Non-pigmented ciliary epithelial cell (primary cell): Measurements from ENCODE around the gene PYROXD2.

Source experiments
- DNase-seq: peaks from one replicate; pipeline ENCODE4 v3.0.0-alpha.2; 2010; ENCODE audit warnings: low read depth

PYROXD2 gene

DNA sequence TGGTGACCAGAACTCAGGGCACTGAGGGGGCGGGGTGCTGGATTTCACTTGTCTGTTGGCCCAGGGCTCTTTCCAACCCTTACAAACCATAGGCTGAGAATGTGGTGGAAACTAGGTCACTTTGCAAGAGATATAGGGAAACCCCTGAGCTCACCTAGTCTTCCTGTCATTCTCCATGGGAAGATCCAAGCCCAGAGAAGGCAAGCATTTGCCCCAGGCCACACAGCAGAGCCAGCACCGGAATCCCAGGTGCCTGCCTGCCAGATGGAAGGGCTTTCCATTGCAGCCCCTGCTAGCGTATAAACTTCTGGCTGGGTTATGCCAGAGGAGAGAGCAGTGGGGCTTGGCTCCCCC is 427 bp downstream of the PYROXD2 start:
- DNase-seq: no peak

DNA sequence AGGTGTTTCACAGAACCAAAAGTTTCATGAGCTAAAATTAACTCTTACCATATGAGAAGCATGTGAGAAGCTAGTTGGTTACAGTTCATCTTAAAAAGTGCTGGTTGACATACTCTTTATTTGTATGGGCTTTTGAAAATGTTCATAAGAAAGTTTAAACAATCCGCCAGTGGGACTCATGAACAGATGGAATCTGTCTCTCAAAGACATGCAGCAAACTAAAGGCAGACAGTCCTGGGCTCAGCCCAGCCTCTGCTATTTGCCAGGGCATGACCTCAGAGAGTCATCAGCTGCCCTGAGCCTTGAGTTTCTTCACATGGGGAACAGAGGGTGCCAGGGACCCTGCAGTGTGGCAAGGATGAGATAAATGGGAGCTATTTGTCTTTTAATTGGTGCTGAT is 3.2 kb downstream of the PYROXD2 start:
- no peak for DNase-seq

DNA sequence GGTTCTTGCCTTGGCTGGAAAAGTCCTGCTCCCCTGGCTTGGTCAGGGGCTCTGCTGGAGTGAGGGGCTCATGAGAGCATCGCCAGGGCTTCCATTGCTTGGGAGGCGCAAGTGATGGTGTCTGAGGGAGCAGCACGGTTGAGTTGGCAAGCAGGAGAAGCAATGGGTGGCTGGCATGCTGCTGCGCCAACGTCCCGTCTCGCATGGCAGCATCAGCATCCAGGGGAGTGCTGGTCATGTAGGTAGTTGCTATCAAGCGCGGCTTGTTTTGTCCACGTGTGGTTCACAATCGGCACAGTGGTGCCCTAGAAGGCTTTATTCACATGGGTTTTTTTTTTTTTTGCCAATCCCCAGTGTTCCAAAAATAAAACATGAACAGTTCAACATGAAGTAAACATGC is 3.8 kb downstream of the PYROXD2 start:
- no peak for DNase-seq

DNA sequence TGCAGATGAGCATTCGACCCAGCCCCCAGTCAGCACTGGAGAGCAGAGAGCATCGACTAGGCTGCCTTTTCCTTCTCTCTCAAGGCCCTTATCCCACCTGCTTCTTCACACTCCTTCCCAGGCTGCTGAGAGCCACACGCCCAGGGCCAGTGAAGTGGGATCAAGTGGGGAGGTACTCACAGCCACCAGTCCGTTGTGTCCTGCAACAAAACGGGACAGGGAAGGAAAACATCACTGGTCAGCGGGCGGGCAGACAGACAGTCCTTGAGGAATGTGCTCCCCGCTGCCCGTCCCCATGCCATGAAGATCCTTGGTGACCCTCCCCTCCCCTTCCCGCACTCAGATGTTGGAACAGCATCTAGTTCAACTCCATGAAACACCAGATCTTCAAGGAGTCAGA is 4.2 kb downstream of the PYROXD2 start:
- no peak for DNase-seq

DNA sequence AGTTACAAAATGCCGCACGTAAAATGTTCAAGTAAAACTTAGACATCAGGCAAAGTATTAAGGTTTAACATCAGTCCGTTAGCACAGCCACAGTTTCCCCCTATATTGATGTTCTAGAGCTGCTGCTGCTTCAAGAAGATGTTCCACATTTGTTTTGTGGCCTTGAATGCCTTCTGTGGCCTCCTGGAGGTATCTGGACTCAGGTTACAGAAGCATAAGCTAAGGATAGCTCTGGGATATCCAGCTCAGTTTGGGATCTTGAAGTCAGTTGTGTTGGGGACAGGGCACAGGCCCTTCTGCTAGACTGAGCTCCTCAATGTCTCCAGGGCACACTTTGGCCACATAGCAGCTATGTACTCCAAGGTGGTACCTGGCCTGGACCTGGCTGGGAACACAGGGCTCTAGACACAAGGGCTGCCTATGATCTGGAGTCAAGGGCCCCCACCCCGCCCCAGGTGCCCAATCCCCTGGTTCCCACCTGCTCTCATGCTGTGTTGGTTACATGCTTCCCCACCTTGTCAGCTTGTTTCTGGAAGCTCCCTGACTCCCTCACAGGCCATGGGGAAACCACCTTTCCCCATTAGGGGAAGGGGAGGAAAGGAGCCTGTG is 4.7 kb downstream of the PYROXD2 start:
- DNase-seq: no peak

DNA sequence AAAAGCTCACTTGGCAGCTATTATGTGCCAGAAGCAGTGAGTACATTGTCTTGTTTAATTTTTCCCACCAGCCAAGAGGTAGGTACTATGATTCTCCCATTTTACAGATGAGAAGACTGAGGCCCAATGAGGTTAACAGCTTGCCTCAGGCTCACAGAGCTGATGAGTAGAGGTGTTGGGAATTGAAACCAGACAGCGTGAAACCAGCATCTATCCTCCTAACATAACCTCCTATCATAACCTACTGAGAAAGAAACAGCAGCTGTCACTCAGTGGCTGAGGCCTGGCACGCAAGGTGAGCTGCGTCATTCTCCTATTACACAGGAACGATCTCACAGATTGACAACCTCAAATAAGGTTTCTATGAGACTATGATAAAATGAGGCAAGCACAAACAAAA is 6.2 kb downstream of the PYROXD2 start:
- no peak for DNase-seq

DNA sequence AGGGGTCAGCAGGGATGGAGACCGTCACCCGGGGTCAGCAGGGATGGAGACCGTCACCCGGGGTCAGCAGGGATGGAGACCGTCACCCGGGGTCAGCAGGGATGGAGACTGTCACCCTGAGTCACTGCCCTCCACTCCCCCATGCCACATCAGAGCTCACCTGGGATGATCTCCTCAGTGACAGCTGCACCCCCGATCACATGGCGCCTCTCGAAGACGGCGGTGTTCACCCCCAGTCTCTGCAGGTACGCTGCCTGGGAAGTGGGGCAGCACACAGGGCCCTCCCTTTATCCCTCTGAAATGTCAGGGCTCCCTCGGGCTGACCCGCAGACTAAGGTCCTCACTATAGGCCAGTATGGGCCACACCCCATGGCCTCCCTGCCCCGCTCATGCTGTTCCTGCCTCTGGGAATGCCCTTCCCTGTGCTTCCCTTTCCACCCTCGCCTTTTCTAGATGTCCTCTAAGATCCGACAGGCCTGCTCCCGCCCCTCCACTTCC is 7.2 kb downstream of the PYROXD2 start:
- no peak for DNase-seq

DNA sequence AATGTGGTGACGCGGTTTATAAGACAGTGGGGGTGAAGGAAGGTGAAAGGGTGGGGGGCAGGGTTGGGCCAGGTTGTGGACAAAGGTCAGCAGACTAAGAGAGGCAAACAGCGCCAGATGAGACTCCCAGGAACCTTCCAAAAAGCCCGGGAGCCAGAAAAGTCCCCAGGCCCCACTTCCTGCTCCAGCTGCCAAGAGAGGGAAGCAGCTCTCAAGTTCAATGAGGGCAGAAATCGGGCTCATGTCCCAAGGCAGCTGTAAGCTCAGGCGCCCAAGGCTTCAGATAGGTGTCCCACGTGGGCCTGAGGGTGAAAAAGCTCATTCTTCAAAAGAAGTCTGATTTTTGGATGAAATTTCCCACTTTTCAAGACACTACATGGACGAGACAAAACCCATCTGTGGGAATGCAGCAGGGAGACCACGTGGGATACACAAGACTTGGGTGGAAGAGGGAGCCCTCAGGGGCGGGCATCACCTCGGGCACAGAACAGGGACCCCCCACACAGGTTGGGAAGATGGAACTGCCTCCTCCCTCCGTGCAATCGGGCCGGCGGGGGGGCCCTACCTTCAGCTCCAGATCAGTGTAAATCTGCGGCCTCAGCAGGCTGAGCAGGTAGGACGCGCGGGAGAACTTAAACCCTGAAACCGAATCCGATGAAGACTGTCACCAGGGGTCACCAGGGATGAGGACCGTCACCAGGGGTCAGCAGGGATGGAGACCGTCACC is 7.8 kb downstream of the PYROXD2 start:
- no peak for DNase-seq

DNA sequence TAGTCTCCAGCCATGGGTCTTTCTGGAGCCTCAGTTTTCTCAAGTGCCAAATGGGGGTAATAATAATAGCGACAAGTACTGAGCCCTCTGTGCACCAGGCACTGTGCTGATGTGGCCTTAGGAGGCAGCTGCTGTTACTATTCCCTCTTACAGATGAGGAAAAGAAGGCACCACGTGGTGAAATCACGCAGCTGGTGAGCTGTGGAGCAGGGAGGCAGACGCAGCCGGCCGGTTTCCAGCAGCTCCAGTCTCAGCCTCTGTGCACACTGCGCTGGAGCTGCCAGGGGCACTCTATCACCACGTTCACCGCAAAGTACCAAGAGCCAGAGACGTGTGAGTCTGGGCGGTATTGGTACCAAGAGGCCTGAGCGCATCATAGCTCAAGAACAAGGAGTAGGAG is 9.6 kb downstream of the PYROXD2 start:
- no peak for DNase-seq

DNA sequence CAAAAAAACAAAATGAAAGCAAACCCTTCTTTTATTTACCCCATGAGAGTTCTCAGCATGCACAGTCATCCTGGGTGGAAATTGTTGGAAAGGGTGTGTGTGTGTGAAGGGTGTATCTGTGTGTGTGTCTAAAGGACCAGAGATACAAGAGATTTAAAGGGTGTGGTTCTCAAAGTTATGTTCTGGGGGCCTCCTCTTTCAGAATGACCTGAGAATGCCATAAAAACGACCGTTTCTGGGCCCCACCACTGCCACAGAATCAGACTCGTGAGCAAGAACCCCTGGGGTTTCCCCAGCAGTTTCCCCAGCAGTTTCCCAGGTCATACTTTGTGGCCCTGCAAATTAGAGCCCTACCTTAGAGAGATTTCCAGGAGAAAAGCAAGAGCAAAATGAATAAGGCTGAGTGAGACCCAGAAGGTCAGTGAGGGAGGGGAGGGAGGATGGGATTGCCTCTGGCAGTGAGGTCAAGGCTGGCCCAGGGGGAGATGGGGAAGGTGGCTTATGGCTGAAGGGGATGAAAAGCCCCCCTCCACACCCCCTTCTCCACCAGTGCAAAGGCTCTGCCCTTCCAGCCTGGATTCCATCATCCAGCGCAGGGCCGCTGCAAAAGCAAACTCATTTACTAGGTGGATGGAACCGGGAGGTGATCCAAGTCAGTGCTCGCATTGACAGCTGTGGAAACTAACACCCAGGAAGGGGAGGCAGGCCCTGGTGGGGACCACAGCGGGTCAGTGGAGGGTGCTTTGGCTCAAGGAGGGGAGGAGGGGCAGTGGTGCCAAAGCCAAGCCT is 10.2 kb downstream of the PYROXD2 start:
- peak; percentile 15 for DNase-seq

DNA sequence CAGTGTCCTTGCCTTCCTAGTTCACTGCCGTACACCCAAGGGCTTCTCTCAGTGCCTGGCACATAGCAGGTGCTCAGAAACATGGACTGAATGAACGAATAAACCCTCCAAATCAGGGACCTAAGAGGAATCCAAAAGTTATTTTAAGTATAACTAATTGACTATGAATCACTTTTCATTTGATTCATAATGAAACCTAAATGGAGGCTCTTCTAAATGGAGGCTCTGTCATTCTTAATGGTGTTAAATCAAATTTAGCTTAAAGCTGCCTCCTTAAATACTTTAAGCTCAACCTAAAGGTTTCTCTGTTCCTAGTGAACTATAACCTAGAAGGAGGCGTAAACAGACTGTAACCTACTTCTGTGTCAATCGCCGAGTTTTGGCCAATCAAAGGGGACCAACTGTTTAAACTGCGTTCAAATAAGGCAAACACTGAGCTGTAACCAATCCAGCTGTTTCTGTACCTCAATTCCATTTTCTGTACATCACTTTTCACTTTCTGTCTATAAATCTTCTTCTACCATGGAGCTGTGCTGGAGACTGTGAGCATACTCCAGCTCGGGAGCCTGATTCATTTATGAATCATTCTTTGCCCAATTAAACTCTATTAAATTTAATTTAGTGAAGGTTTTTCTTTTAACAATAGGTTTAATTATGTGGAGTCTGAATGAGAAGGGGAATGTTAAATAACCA is 11.0 kb downstream of the PYROXD2 start:
- DNase-seq: peak; percentile 13

DNA sequence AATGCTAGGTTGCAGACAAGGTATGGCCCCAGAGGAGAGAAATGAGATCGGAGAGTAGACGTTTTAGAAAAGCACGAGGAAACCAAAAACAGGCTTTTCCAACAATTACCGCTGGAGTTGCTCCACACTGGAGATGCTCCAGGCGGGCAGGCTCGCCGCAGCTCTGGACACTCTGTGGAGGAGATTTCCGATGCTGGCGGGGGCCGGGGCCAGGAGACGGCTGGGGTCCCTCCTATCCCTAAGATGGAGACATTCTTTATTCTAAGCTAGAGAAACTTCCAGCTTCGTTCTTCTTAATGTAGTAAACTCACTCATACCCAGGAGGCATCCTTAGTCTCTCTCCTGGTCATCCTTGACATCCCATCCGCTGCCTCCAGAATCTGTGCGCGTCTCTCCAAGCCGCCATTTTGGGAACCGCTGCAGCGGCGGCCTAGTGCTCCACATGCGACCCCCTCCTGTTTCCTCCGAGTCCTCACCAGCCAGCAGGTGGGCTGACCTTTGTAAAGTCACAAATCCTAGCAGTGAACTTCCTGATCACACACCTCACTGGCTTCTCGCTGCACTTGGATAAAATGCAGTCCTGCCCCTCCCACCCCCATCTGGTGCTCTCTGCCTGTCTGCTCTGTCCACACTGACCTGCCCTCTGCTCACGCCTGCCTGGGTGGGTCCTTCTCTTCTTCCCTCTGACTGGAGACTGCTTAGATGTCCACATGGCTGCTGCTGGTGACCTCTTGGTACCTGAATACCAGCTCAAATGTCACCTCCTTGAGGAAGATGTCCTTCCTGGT is 11.9 kb downstream of the PYROXD2 start:
- no peak for DNase-seq

DNA sequence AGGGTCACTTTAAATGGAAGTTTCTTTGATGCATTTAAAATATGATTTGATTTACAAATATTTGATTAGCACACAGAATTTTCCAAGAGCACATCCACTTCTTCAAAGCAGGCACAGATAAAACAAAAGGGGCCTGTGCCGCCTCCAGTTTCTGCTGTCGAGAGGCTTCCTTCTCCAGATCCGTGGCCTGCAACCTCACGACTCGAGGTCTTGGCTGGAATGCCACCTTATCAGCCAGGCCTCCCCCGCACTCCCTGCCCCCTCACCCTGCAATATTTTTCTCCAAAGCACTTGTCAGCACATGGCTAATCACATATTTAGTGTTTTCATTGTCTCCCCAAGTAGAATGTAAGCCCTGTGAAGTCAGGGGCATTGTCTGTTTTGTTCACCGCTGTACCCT is 12.5 kb downstream of the PYROXD2 start:
- DNase-seq: no peak

DNA sequence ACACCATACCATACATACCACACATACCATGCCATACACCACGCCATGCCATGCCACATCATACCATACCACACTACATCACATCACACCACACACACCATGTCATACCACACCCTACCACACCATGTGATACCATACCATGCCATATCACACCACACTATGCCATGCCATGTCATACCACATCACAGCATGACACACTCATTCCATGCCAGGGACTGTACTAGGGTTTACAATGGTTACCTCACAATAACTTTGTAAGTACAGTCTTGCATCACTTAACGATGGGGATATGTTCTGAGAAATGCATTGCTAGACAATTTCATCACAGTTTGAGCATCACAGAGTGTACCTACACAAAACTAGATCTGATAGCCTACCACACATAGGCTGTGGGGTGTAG is 14.5 kb downstream of the PYROXD2 start:
- DNase-seq: no peak

DNA sequence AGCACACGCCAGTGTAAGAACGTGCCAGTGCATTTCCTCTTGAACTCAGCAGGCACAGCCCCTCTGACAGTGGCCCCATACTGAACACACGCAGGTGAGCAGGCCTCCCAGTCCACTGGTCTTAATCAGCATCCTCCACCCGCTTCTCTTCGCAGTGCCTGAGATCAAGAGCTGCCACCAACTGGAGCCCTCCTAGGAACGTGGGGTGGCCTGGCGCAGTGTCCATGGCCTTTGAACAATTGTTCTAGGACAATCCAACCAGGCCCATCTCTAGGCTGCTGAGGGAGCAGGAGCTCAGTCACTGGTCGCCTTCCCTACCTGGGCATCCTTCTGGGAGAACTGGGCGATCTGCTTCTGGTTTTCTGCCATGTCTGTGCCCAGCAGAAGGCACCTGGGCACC is 15.2 kb downstream of the PYROXD2 start:
- DNase-seq: no peak

DNA sequence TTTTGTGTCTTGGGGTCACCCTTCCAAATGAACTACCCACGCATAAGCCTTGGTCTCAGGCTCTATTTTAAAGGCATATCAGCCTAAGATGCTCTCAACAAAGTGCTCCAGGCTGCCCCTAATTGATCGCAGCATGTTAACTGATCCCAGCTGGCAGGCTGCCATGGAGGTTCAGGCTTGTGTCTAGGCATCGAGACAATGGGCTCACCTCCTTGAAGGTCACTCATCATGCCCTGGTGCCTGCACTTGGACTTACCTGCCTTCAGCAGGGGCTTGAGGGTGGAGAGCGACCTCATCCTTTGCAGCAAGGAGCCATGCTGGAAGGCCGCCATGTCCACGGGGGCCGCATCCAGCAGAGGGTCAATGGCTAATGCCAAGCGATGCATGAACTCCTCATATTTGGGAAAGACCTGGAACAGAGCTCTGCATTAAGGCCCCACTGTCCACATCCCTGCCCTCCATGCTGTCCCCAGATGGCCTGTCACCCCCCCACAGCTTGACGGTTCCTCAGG is 17.8 kb downstream of the PYROXD2 start:
- DNase-seq: no peak

DNA sequence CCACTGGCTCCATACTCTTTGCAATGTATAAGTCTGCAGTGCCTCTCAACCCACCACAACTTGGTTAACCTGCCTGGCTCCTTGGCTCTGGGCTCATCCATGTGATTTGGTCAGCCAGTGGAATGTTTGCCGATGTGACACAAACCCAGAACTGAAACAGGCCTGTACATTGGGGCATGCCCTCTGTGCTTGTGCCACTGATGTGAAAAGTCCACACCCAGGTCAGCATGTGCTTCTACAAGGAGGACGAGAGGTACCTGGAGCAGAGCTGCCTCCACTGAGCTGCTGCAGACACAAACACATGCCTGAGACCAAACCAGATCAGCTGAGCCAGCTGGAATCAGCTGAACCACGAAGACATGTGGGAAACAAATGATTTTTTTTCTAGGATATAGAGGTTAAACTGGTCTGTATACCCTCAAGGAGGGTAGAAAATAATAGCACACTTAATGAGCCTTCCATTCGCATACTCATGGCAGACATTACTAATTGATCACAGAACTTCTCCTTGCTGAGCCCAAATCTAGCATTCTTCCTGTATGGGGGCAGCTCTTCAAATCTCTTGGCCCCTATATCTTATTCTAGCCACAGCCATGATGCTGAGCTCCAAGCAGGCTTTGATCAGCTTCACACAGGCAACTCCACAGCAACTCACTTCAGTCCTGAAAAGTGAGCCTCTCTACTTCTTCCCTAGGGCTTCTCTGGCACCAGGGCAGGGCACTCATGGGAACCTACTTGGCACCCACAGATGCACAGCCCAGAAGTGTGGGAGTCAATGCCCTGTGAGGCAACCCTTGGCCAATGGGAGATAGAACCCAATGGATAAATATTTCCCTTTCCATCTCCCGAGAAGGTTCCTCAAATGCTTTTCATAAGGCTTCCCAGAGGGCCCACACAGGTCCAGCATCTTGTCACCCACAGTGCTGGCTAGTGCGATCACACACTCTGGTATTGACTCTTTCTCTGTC is 18.6 kb downstream of the PYROXD2 start:
- DNase-seq: no peak

DNA sequence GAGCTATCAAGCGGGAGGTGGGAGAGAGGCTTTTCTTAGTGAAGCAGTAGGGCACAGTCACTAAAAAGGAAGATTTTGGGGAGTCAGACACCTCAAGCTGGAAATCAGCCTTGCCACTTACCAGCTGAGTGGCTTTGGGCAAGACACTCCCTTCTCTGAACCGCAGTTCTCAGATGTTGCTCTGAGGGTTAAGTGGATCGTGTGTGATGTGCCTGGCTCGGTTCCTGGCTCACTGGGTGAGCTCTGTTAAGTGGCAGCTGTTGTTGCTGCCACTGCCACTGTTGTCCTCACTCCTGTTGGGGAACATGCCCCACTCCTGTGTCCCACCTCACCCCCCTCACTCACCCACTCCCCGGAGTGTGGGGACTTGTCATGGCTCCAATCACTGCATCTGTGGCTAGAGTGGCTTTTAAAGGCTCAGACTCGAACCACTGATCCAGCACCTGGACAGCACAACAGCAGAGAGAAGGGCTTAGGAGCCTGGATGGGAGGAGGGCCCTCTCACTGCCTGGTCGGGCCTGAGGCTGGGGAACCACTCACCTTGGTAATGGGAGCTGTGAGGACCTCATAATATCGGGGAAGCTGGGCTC is 20.0 kb downstream of the PYROXD2 start:
- no peak for DNase-seq

DNA sequence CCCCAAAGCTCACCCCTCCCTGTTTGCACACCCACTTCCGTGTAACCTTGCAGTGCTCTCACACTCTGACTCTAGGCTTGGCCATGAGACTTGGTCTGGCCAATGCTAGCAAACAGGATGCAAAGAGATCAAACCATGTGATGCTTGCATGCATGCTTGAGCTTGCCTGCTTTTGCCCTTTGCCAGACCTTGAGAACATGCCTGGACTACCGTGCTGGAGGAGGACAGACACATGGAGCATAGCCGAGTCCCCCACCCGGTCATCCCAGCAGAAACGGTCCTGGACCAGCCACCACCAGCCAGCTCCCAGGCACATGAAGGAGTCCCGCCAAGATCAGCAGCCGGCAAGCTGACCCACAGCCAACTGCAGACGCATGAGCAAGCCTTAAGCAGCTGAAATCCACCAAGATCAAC is 23.4 kb downstream of the PYROXD2 start:
- DNase-seq: no peak

DNA sequence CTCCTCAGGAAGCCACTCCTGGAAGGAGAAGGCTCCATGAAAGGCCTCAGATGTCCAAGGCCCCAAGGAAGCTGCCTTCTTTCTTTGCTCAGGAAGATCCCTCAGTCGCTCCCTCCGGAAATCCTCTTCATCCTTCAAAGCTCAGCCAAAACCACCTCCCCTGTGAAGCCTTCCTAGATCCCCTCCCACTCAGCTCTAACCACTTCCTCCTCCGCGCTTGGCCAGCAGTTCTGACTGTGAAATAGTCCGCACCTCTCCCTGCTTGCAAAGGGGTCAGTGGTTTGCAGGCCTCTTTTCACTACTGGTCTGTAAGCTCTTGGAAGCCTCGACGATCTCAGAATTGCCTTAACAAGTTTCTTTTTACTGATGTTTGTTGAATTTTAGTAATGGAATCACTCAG is 23.9 kb downstream of the PYROXD2 start:
- no peak for DNase-seq
